Left ventricle myocardium superior (tissue), 1 donor: ENCODE data around the gene MTCP1. TPM values are rescaled to one million over a fixed set of nuclear protein-coding genes. Genes with fewer than 3 reads are reported as not detected.

Source experiments
- total RNA-seq: library from RNA; stranded (reverse); fragmentation: NEBNext Ultra II Directional; extraction: Animal tissue kit (Norgen Biotek cat#: 25700); gene quantifications from one replicate; pipeline ENCODE4 v1.2.1, GENCODE V29; 2021
- donor health status: DM: no; HTN: yes; CAD: no; lungs with severe emphysema.

Gene MTCP1
- total RNA-seq, 1 donor from 2014 or later: 51.6 TPM

Other genes with a start within 250 kb of the MTCP1 start
- not detected for gene SMIM9, start 236.5 kb downstream of the MTCP1 start, total RNA-seq
- 30.6 TPM for gene F8A1, start 184.8 kb downstream of the MTCP1 start, total RNA-seq
- 49.4 TPM for gene F8, start 48.4 kb downstream of the MTCP1 start, total RNA-seq
- 389 TPM for gene FUNDC2, start 44.3 kb downstream of the MTCP1 start, total RNA-seq
- 28.8 TPM for gene CMC4, start within 50 bp of the MTCP1 start, total RNA-seq
- 13.9 TPM for gene BRCC3, start 372 bp upstream of the MTCP1 start, total RNA-seq
- 68.6 TPM for gene VBP1, start 145.3 kb upstream of the MTCP1 start, total RNA-seq
- gene RAB39B, start 193.4 kb upstream of the MTCP1 start, total RNA-seq: not detected